ENCODE data around the gene MRPS34.

MRPS34 gene

DNA sequence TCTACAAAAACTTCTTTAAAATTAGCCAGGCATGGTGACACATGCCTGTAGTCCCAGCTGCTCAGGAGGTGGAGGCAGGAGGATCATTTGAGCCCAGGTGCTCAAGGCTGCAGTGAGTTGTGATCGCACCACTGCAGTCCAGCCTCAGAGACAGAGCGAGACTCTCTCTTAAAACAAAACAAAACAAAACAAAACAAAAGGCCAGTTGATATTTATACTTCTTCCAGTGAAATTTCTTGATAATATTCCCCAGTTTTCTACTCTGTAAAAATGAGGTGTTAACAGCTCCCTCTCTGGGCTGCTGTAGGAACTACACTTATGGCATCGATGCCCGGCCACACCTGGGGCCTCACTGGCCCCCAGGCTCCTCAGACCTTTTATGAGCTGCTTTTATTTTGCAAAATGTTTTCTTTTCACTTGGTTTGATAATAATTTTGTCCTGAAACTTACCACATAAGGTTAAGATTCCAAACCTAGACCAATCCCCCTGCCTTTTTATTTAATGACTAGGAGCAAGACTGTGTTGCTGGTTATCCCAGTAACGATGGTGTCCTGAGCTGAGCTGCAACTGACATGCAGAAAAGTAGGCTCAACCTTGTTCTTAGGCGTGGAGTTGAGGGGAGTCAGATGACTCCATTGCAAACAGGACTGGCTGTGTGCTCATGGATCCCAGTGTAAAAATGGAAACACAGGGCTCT, 49.3 kb downstream of the MRPS34 start:
- peak; percentile 32 for DNase-seq

Measured in kidney glomerular epithelial cell (primary cell).